Mesenchymal stem cell (in vitro differentiated cells and primary cell): ENCODE data around the gene TUBGCP5.

Source experiments
- DNase-seq: peaks from one replicate; pipeline ENCODE4 v3.0.0-alpha.2; 2013
- H2AFZ ChIP-seq: one replicate; pipeline ENCODE4 v1.6.1; 2013; ENCODE audit warnings: low read depth, mild to moderate bottlenecking, control low read depth, inconsistent platforms, low read length, moderate library complexity
- H2AK5ac ChIP-seq: 2 replicates; pipeline ENCODE4 v1.6.1; 2013; ENCODE audit warnings: low read length, moderate library complexity, mild to moderate bottlenecking, inconsistent platforms; ENCODE audit not compliant: severe bottlenecking
- H2BK120ac ChIP-seq: one replicate; pipeline ENCODE4 v1.6.1; 2013; ENCODE audit warnings: low read depth, mild to moderate bottlenecking, inconsistent platforms, low read length, moderate library complexity
- H2BK12ac ChIP-seq, 2 experiments: one replicate each; pipeline ENCODE4 v1.6.1; 2013; ENCODE audit warnings: inconsistent platforms in 2 of 2, low read length in 2 of 2, mild to moderate bottlenecking in 2 of 2, moderate library complexity in 2 of 2, control low read depth in 1 of 2
- H2BK15ac ChIP-seq: one replicate; pipeline ENCODE4 v1.6.1; 2013; ENCODE audit warnings: mild to moderate bottlenecking, low read depth, inconsistent platforms; ENCODE audit not compliant: poor library complexity, severe bottlenecking
- H2BK5ac ChIP-seq: 2 replicates; pipeline ENCODE4 v1.6.1; 2013; ENCODE audit warnings: low read depth, mild to moderate bottlenecking, low read length, control low read depth, inconsistent platforms; ENCODE audit not compliant: poor library complexity, severe bottlenecking
- H3K14ac ChIP-seq, 2 experiments: one replicate each; pipeline ENCODE4 v1.6.1; 2013; ENCODE audit warnings: inconsistent platforms in 2 of 2, low read length in 2 of 2, control low read depth in 1 of 2, mild to moderate bottlenecking in 1 of 2, moderate library complexity in 1 of 2
- H3K18ac ChIP-seq, 2 experiments: one replicate each; pipeline ENCODE4 v1.6.1; 2013; ENCODE audit warnings: inconsistent platforms in 2 of 2, low read length in 2 of 2, control low read depth in 1 of 2, low read depth in 1 of 2, mild to moderate bottlenecking in 1 of 2
- H3K23ac ChIP-seq, 2 experiments: one replicate each; pipeline ENCODE4 v1.6.1; 2013; ENCODE audit warnings: inconsistent platforms in 2 of 2, low read length in 2 of 2, mild to moderate bottlenecking in 2 of 2, moderate library complexity in 2 of 2, control low read depth in 1 of 2
- H3K27ac ChIP-seq: 2 replicates; pipeline ENCODE4 v1.5.1; 2013; ENCODE audit warnings: mild to moderate bottlenecking, moderate library complexity, low read length, control low read depth, inconsistent platforms; ENCODE audit not compliant: poor library complexity, severe bottlenecking
- H3K27me3 ChIP-seq, 2 experiments: 2 replicates each; pipeline versions ENCODE4 v1.6.1 to v1.7.0; 2013; ENCODE audit warnings: low read length in 2 of 2, mild to moderate bottlenecking in 2 of 2, moderate library complexity in 2 of 2, control low read depth in 1 of 2, inconsistent platforms in 1 of 2; ENCODE audit not compliant: control insufficient read depth in 1 of 2, insufficient read depth in 1 of 2
- H3K36me3 ChIP-seq, 2 experiments: 2 replicates each; pipeline versions ENCODE4 v1.6.1 to v1.7.0; 2013; ENCODE audit warnings: low read length in 2 of 2, control low read depth in 1 of 2, inconsistent platforms in 1 of 2, low read depth in 1 of 2, mild to moderate bottlenecking in 1 of 2; ENCODE audit not compliant: insufficient read depth in 2 of 2, control insufficient read depth in 1 of 2
- H3K4ac ChIP-seq, 2 experiments: one replicate each; pipeline ENCODE4 v1.6.1; 2013; ENCODE audit warnings: inconsistent platforms in 2 of 2, low read length in 2 of 2, mild to moderate bottlenecking in 2 of 2, moderate library complexity in 2 of 2, control low read depth in 1 of 2, low read depth in 1 of 2
- H3K4me1 ChIP-seq: 2 replicates; pipeline ENCODE4 v1.6.1; 2013; ENCODE audit warnings: low read depth, low read length, control low read depth; ENCODE audit not compliant: control insufficient read depth, insufficient read depth
- H3K4me2 ChIP-seq: 2 replicates; pipeline ENCODE4 v1.6.1; 2013; ENCODE audit warnings: low read length, mild to moderate bottlenecking, inconsistent platforms; ENCODE audit not compliant: poor library complexity, severe bottlenecking
- H3K4me3 ChIP-seq, 2 experiments: 2 replicates each; pipeline versions ENCODE4 v1.5.1 to v1.7.0; 2013; ENCODE audit warnings: low read length in 2 of 2, mild to moderate bottlenecking in 2 of 2, control low read depth in 1 of 2, low read depth in 1 of 2; ENCODE audit not compliant: insufficient read depth in 1 of 2
- H3K79me1 ChIP-seq: replicated peaks from 2 replicates; pipeline ENCODE4 v1.6.1; 2013; ENCODE audit warnings: mild to moderate bottlenecking, control low read depth, low read length, inconsistent platforms; ENCODE audit not compliant: poor library complexity, severe bottlenecking
- H3K9ac ChIP-seq: 2 replicates; pipeline ENCODE4 v1.7.0; 2013; ENCODE audit warnings: mild to moderate bottlenecking, low read length, moderate library complexity
- H3K9me3 ChIP-seq: 2 replicates; pipeline ENCODE4 v1.7.0; 2013; ENCODE audit warnings: mild to moderate bottlenecking, low read length; ENCODE audit not compliant: control insufficient read depth
- H4K8ac ChIP-seq: one replicate; pipeline ENCODE4 v1.6.1; 2013; ENCODE audit warnings: inconsistent platforms, mild to moderate bottlenecking, low read length, moderate library complexity
- H4K91ac ChIP-seq: one replicate; pipeline ENCODE4 v1.6.1; 2013; ENCODE audit warnings: mild to moderate bottlenecking, low read length, inconsistent platforms
- WGBS: methylation state at CpG from one replicate; pipeline ENCODE4 v1.1.7; 2013; ENCODE audit warnings: mixed read lengths; 5-methylcytosine and 5-hydroxymethylcytosine counted together

The TUBGCP5 gene

GRCh38 chr15:22966321-22967083 lies 72.9 kb downstream of the TUBGCP5 start:
- 90% methylated on average over 18 of the region's 20 CpGs for WGBS
- Histone ChIP-seq H2BK5ac (no peak overlapping the region), H3K4me3 (no peak overlapping the region), H3K9ac (no peak overlapping the region), H2AK5ac (no peak overlapping the region), H3K9me3 (peaks cover 8% of the 10 kb centered on the region), H3K18ac (no peak overlapping the region), H3K27ac (no peak overlapping the region), H2BK15ac (no peak overlapping the region), H3K79me1 (peaks cover 2% of the 10 kb centered on the region), H4K91ac (no peak overlapping the region), H2AFZ (no peak overlapping the region), H3K4me1 (peaks cover 22% of the 10 kb centered on the region), H2BK120ac (no peak overlapping the region), H2BK12ac (no peak overlapping the region), H3K4me2 (no peak overlapping the region), H3K23ac (no peak overlapping the region), H3K27me3 (no peaks in the 10 kb centered on the region), H4K8ac (no peak overlapping the region), H3K4ac (no peak overlapping the region), H3K14ac (no peak overlapping the region), H3K36me3 (peaks cover 9 to 12% of the 10 kb centered on the region in 2 experiments)
- no peak for DNase-seq

- Histone ChIP-seq H3K9ac (peak overlapping the region; percentile 75), H2BK15ac (no peak overlapping the region), H2BK5ac (no peak overlapping the region), H3K23ac (peak overlapping the region in 1 of 2 experiments; percentile 10), H3K4me3 (peak overlapping the region in 1 of 2 experiments; percentile 45), H2AK5ac (peak overlapping the region; percentile 8), H2BK120ac (no peak overlapping the region), H4K91ac (no peak overlapping the region), H3K14ac (peak overlapping the region in 1 of 2 experiments; percentile 94), H3K18ac (peak overlapping the region; percentile 1 to 77), H3K36me3 (peaks cover 9 to 21% of the 10 kb centered on the region in 2 experiments), H3K27me3 (no peaks in the 10 kb centered on the region), H3K4ac (no peak overlapping the region), H2AFZ (no peak overlapping the region), H4K8ac (no peak overlapping the region), H3K27ac (no peak overlapping the region), H3K9me3 (no peaks in the 10 kb centered on the region), H2BK12ac (peak overlapping the region in 1 of 2 experiments; percentile 77), H3K79me1 (peaks cover 9% of the 10 kb centered on the region), H3K4me2 (no peak overlapping the region), H3K4me1 (peaks cover 36% of the 10 kb centered on the region)
- WGBS: 91% methylated on average over 12 of the region's 12 CpGs
- DNase-seq: peak; percentile 44
Observed at GRCh38 chr15:22963641-22964040, 75.7 kb downstream of the TUBGCP5 start.

GRCh38 chr15:22962611-22963010 lies 76.8 kb downstream of the TUBGCP5 start:
- no peak overlapping the region for H4K8ac ChIP-seq
- no peak overlapping the region for H2AK5ac ChIP-seq
- H3K36me3 ChIP-seq: peaks cover 9 to 21% of the 10 kb centered on the region in 2 experiments
- H4K91ac ChIP-seq: no peak overlapping the region
- WGBS: 99% methylated on average over 8 of the region's 12 CpGs
- H3K27ac ChIP-seq: no peak overlapping the region
- H2BK15ac ChIP-seq: no peak overlapping the region
- H3K23ac ChIP-seq: no peak overlapping the region
- H3K79me1 ChIP-seq: peaks cover 9% of the 10 kb centered on the region
- H3K9me3 ChIP-seq: no peaks in the 10 kb centered on the region
- H2AFZ ChIP-seq: no peak overlapping the region
- no peak overlapping the region for H2BK5ac ChIP-seq
- no peak overlapping the region for H3K4ac ChIP-seq
- no peaks in the 10 kb centered on the region for H3K27me3 ChIP-seq
- peak overlapping the region in 1 of 2 experiments; percentile 46 for H3K18ac ChIP-seq
- H3K4me2 ChIP-seq: no peak overlapping the region
- no peak for DNase-seq
- no peak overlapping the region for H2BK120ac ChIP-seq
- peak overlapping the region in 1 of 2 experiments; percentile 4 for H2BK12ac ChIP-seq
- H3K9ac ChIP-seq: no peak overlapping the region
- no peak overlapping the region for H3K4me3 ChIP-seq
- H3K4me1 ChIP-seq: peaks cover 37% of the 10 kb centered on the region
- no peak overlapping the region for H3K14ac ChIP-seq

- peaks cover 9% of the 10 kb centered on the region for H3K79me1 ChIP-seq
- H4K91ac ChIP-seq: no peak overlapping the region
- no peak overlapping the region for H3K23ac ChIP-seq
- no peak overlapping the region for H3K4me2 ChIP-seq
- 25% methylated on average over 1 of the region's 1 CpG for WGBS
- no peak overlapping the region for H2BK120ac ChIP-seq
- H3K18ac ChIP-seq: no peak overlapping the region
- H2BK12ac ChIP-seq: no peak overlapping the region
- H3K36me3 ChIP-seq: peaks cover 9 to 21% of the 10 kb centered on the region in 2 experiments
- H3K9ac ChIP-seq: peak overlapping the region; percentile 65
- peaks cover 36% of the 10 kb centered on the region for H3K4me1 ChIP-seq
- peak overlapping the region; percentile 48 for H3K27ac ChIP-seq
- H3K9me3 ChIP-seq: no peaks in the 10 kb centered on the region
- no peak overlapping the region for H3K14ac ChIP-seq
- no peak overlapping the region for H3K4ac ChIP-seq
- peak; percentile 31 for DNase-seq
- H2AFZ ChIP-seq: no peak overlapping the region
- no peak overlapping the region for H4K8ac ChIP-seq
- no peak overlapping the region for H2BK5ac ChIP-seq
- no peak overlapping the region for H2AK5ac ChIP-seq
- peak overlapping the region in 1 of 2 experiments; percentile 53 for H3K4me3 ChIP-seq
- no peak overlapping the region for H2BK15ac ChIP-seq
- no peaks in the 10 kb centered on the region for H3K27me3 ChIP-seq
Observed at GRCh38 chr15:22961762-22962161, 77.6 kb downstream of the TUBGCP5 start.
